Panc1 (cell line): ENCODE measurements around the gene BLTP2.

Experiments
- CTCF ChIP-seq: fragments of 450-650 bp; IDR thresholded peaks from 2 replicates; pipeline ENCODE4 v1.5.1; 2017; ENCODE audit warnings: mild to moderate bottlenecking
- POLR2AphosphoS5 ChIP-seq: IDR thresholded peaks from 2 replicates; pipeline ENCODE4 v1.6.1; 2012; ENCODE audit warnings: mild to moderate bottlenecking, low read depth, low read length, moderate library complexity
- SIN3A ChIP-seq: IDR thresholded peaks from 2 replicates; pipeline ENCODE4 v1.6.1; 2012; ENCODE audit warnings: low read depth, mild to moderate bottlenecking, low read length, moderate library complexity, borderline replicate concordance; ENCODE audit not compliant: insufficient read depth
- TF ChIP-seq, protein P1 (sequence below), 2 experiments: IDR thresholded peaks; 2 replicates each; pipeline ENCODE4 v1.6.1; 2011 to 2012; ENCODE audit warnings: low read depth in 2 of 2, control low read depth in 1 of 2, low read length in 1 of 2, mild to moderate bottlenecking in 1 of 2, moderate library complexity in 1 of 2; ENCODE audit not compliant: insufficient read depth in 1 of 2

DNA sequence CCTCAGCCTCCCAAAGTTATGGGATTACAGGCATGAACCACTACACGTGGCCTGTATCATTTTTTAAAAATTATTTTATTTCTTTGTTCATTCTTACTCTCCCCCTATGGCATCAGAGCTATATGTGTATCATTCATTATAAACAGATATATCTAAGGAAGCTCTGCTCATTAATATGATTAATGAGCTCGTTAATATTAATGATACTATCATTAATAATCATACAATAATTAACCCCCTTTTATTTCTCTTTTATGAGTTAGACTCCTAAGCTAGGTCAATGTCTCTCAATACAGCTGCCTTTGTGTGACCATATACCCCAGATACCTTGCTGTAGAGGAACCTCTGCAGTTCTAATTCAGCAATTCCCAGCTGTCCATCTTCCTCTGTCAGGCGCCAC, 26.5 kb downstream of the BLTP2 start:
- TF ChIP-seq CTCF, result no peak
- TF ChIP-seq SIN3A, result no peak
- no peak for TF ChIP-seq POLR2AphosphoS5
- TF ChIP-seq, protein P1, sequence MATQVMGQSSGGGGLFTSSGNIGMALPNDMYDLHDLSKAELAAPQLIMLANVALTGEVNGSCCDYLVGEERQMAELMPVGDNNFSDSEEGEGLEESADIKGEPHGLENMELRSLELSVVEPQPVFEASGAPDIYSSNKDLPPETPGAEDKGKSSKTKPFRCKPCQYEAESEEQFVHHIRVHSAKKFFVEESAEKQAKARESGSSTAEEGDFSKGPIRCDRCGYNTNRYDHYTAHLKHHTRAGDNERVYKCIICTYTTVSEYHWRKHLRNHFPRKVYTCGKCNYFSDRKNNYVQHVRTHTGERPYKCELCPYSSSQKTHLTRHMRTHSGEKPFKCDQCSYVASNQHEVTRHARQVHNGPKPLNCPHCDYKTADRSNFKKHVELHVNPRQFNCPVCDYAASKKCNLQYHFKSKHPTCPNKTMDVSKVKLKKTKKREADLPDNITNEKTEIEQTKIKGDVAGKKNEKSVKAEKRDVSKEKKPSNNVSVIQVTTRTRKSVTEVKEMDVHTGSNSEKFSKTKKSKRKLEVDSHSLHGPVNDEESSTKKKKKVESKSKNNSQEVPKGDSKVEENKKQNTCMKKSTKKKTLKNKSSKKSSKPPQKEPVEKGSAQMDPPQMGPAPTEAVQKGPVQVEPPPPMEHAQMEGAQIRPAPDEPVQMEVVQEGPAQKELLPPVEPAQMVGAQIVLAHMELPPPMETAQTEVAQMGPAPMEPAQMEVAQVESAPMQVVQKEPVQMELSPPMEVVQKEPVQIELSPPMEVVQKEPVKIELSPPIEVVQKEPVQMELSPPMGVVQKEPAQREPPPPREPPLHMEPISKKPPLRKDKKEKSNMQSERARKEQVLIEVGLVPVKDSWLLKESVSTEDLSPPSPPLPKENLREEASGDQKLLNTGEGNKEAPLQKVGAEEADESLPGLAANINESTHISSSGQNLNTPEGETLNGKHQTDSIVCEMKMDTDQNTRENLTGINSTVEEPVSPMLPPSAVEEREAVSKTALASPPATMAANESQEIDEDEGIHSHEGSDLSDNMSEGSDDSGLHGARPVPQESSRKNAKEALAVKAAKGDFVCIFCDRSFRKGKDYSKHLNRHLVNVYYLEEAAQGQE (IDR thresholded peaks at IDR 0.05; ENCODE audit: insufficient read depth in 1 of 2, low read depth in 2 of 2, low read length in 1 of 2), result no peak
